GM19099 (cell line): ENCODE measurements around the gene ALDH5A1.

ENCODE experiments used
- POLR2A ChIP-seq: IDR thresholded peaks from 3 replicates; pipeline ENCODE4 v1.6.1; 2011; ENCODE audit warnings: low read depth; ENCODE audit not compliant: insufficient read length; ENCODE audit errors: extremely low read depth

ALDH5A1 gene

DNA sequence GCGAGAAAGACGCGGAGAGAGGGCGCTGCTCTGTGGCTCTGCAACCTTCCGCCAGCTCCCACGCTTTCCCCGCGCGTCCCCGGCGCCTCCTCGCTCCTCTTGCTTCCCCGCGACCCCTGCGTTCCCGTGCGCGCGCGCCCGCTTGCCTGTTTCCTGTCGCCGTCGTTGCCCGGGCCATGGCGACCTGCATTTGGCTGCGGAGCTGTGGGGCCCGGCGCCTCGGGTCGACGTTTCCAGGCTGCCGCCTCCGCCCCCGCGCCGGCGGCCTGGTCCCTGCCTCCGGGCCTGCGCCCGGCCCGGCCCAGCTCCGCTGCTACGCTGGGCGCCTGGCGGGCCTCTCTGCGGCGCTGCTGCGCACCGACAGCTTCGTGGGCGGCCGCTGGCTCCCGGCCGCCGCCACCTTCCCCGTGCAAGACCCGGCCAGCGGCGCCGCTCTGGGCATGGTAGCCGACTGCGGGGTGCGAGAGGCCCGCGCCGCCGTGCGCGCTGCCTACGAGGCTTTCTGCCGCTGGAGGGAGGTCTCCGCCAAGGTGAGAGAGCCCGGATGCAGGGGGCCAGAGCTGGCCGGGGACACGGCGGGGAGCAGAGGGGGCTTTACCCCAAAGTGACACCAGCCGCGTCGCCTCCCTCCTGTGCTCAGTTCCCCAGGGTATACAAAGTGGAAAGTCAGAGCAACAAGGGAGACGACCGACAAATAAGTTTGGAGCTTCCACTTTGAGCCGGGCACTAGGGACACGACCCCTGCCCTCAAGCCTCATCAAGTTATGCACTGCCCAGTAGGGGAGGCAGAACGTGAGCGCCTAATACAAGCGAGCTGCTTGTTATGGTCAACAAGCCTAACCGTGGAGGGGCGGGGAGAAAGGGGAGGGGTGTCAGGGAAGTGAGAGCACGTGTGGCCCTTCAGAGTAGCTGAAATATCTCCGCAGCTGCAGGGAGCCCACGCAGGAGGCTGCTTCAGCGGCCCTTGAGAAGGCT lies at the start of gene ALDH5A1:
Gene ALDH5A1 (plus strand): TSS at position 149 of the 975 bp plus-strand sequence. CDS start 28 bp downstream, at position 177.
- TF ChIP-seq POLR2A: peak; percentile 61

DNA sequence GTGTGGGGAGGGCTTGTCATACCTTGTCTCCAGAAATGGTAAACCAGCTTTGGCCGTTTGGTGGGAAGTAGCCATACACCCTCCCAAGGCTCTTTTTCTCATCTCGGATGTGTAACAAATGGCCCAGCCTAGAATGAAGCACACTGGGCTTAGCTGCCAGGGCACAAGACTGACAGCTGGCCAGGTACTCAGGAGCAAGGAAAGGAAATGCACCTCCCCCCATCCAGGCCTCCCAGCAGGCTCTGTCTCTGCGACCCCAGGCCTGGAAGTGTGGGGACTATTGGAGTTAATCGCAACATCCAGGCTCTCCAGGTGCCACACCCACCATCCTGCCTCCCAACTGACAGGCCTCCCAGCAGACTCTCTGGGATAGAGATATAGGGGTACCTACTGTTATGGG lies 49.1 kb upstream of the ALDH5A1 start:
- TF ChIP-seq POLR2A: no peak

DNA sequence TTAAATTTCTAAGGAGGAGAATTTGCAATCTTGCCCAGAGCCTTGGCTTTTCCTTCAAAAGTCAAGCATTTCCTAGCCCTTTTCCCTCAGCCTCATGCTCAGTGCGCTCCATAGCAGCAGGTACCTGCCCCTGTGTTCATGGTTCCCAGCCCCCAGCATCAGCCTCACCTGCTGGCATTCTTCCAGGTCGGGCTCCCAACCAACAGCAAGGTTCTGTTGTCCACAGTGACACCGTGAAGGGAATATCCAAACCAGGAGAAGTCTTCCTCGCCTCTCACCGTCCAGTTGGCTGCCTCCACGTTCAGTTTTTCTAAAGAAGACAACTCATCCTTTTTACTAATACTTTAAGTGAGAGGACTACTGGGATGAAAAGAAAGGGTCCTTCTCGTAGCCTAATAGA lies 48.1 kb upstream of the ALDH5A1 start:
- no peak for TF ChIP-seq POLR2A

DNA sequence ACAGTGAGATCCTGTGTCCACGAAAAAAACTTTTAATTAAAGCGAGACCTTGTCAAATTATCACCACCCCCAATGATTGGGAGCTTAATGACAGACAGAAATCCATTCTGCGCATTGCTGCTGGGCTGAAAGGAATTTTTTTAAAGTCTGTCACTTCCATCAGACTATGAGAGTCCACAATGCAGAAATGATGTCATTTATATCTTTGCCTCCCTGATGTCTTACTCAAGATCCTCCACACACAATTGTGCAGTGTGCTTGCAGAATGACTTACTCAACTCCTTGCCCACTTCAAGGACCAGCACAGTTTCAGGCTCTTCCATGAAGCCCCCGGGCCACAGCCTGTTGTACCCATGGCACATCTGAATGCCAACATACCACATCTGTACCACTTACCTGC lies 46.4 kb upstream of the ALDH5A1 start:
- TF ChIP-seq POLR2A: no peak

DNA sequence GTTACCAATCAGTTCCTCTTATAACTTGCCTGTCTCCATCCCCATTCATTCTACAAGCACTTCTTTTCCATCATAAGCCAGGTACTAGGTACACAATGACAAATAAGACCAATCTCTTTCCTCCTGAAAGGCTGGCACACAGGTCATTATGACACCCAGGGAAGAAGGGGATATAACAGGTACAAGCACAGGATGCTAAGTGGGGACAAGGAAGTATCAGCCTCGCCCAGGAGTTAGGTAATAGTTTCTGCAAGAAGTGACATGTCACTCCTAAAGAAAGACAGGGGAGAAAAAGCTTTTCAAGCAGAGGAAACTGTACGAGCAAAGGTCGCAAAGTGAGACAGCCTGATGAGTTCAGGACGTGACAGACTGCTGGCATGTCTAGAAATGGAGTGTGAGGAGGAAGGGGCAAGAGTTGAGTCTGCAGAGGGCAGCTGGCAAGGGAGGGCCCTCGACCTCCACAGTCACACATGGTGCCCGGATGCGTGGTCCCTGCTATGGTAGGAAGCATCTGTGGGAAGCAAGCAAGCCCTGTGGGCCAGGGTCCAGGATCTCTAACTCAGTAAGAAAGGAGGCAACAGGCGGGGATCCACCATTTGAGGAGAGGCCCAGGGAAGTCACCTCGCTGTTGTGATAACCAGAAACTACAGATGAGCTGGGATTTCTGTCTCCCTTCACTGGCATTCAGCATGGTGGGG lies 45.8 kb upstream of the ALDH5A1 start:
- no peak for TF ChIP-seq POLR2A

DNA sequence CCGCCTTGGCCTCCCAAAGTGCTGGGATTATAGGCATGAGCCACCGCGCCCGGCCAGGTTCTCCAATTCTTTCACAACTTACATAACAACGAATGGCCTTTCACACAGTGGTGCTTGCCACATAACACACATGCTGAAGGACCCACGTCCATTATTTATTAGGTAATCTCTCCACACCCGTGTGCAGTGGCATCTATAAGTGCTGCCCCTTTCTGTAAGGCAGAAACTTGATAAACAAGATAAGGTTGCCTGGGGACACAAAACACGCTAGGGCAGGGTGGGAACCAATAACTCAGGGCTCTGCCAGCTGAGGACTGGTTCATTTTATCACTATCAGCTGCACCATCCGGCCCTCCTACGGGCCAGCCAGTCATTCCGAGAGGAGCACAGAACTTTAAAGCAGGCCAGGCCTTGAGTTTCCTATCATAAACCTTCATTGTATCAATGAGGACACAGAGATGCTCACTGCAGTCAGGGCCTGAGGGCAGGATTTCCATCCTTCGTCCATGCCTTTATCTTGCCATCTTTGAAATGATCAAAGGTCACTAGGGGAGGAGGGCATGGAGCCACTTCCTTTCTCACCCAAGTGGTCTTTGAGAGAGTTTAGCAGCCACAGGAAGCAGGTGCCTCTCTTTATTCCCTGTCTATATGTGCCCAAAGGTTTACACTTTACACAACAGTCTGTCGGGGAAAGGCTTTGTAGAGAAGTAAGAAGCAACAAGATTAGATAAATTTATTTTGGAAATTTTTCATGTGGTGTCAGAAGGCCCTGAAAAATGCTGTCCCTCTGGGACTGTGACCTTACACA lies 43.0 kb upstream of the ALDH5A1 start:
- no peak for TF ChIP-seq POLR2A

DNA sequence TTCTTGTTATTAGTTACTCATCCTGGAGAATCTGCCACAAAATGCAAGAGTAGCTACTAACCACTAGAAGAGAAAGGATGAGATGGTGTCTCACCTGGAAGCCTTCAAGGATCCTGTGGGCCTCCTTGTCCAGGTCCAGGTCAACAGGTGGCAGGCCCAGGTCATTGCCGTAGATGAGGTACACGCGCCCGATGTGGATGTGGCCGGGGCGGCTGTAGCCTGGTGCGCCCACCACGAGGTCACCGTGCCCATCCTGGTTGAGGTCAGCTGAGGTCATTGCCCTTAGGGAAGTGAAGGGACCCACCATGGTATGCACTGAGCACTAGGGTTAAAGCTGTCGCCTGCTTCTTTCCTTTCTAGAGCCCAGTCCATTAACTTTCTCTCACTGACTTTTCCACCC lies 40.8 kb upstream of the ALDH5A1 start:
- no peak for TF ChIP-seq POLR2A

DNA sequence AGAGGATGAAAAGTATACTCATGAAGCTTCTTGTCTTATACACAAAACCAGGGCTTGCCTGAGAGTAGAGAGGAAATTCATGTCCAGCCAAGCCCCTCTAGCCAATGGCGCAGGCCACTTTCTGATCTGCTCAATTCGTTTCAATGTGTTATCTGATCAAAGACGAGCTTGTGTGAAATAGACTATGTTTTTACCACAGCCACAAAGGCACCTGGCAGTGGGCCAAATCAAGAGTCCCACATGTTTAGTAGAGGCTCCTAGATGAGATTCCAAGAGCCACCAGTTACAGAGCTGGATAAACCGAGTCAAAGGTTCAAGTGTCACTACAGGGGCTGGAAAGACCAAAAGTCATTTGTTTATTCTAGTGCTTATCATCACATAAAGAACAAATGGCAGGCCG lies 40.3 kb upstream of the ALDH5A1 start:
- no peak for TF ChIP-seq POLR2A

DNA sequence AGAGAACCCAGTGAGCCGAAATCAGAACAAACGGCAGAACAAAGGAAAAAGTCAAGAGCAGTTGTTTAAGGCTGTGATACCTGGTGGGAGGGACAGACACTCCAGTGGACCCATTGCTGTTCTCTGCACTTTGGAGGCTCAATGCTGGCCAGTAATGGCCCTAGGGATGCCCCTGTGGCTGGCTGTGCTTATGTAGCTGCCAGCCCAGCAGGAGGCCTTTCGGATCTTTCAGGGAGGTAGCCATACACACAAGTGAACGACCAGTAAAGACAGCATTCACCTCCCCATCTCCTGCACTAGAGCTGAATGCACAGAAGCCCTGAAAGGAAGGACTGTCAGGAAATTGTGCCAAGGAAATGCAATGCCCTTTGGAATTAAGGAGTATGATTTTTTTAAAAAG lies 39.7 kb upstream of the ALDH5A1 start:
- no peak for TF ChIP-seq POLR2A

DNA sequence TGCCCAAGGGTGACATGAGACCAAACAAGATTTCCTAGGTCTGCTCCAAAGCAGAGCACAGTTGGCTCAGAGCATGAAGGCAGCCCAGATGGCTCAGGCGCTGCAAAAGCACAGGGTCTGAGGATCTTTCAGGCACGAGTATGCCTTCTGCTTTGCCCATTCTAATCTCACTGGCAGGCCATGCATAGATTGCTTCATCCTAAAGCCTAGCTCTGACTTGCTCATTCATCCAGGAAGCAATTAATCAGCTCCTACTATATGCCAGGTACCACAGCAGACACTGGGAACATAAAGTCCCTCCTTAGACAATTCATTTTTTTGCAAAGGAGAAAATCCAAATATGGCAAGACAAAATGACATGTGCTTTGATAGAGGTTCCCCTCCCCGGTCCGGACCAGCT lies 36.6 kb upstream of the ALDH5A1 start:
- no peak for TF ChIP-seq POLR2A

DNA sequence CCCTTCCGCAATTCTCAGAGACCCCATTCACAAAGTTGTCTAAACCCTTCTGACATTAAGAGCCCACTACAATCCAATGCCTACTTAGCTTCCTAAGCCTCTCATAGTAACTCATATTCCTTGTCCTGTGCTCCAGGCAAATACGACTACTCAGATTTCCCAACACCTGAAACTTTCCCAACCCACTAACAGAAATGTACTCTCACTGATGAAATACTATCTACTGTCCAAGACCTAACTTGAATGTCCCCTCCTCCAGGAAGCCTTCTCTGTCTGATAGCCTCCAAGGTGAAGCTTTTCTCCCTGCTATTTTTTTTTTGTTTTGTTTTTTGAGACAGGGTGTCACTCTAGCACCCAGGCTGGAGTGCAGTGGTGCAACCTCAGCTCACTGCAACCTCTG lies 35.8 kb upstream of the ALDH5A1 start:
- TF ChIP-seq POLR2A: no peak

DNA sequence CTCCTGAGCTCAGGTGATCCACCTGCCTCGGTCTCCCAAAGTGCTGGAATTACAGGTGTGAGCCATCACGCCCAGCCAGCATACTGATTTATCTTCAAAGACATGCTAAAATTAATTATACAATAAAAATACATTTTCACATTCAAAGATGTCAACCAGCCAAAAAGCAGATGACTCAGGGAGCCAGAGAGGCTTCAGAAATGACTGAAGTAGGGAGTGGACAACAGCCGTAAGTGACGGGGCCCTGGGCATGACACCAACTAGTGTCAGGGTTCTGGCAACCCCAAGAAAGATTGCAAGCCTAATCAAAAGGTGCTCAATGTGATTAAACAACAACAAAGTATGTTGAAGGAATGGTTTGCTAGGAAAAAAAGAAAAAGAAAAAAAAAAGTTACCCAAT lies 33.8 kb upstream of the ALDH5A1 start:
- TF ChIP-seq POLR2A: no peak

DNA sequence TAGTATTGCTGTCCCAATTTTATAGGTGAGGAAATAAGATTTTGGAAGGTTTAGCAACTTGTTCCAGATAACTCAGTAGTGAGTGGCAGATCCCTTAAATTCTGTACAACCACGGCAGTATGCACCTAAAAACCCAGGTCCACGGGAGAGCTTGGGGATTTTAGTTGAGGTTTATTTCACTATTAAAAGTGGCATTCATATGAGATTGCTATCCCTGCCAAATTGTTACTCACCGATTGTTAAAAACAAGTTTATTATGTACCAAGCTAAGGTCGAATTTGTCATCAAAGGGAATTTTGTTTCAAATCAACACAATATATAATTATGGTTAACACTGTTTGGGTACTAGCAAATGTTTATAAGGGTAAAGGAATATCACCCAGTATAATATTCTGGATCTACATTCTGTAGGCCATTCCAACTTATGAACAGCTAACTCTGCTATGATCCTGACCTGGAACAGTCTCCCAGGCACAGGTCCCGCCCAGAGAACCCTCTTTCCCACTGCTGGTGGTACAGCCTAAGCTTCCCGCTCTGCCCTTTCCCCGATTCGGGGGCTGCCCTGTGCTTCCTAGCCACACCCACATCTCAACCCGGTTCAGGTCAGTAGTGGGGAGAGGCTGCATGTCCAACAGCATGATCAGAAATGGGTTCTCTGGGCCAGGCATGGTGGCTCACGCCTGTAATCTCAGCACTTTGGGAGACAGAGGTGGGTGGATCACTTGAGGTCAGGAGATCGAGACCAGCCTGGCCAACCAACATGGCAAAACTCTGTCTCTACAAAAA lies 30.3 kb upstream of the ALDH5A1 start:
- no peak for TF ChIP-seq POLR2A

DNA sequence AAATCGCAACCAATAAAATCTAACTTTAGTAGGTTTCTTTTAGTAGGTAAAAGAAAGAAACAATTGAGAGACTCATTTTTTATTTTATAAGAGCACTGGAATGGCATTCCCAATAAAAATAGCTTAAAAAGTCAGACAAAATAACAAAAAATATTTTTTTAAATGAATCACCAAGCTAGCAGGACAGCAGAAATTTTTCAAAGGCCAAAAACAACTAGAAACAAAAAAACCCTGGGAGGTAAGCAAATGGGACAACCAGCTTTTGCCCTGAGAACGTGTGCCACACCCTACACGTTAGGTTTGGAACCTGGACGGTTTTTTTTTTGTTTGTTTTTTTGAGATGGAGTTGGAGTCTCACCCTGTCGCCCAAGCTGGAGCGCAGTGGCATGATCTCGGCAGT lies 25.0 kb upstream of the ALDH5A1 start:
- TF ChIP-seq POLR2A: no peak
